ENCODE measurements around the gene ASAP3. TPM values are rescaled to one million over a fixed set of nuclear protein-coding genes. Genes with fewer than 3 reads are reported as not detected.

ASAP3 gene
- total RNA-seq, 1 experiment from 2014 or later, result 17.9 TPM

DNA sequence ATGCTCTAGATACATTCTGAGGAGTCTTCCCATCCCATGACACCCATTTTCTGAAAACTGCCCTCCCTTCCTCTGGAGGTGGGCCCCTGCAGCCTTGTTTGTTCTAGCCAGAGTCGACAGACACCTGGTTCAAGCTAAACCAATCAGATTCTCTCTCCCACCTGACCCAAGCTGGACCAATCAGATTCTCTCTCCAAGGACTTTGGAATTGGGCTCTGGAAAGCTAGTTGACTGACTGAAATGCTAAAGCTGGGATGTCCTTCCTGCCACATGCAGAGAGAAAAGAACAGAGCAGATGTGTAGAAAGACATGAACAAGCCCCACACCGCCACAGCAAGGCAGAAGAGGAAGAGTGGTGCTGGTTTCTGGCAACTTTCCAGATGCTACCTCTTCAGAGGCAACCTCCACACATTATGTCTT lies 24.6 kb downstream of the ASAP3 start:
- H3K27ac ChIP-seq (ENCODE audit: low read length), result no peak overlapping the region
- intact Hi-C loops (cut with micrococcal nuclease; ENCODE audit: unreplicated experiment), result no loop called here
- no peak for DNase-seq (ENCODE audit: low read depth, low spot score)
- H3K4me3 ChIP-seq (ENCODE audit: low read depth in 2 of 2, low read length in 2 of 2), result no peak overlapping the region
- ChIA-PET CTCF (no interaction called here), POLR2A (no interaction called here)
- no peaks in the 10 kb centered on the region for H3K36me3 ChIP-seq (ENCODE audit: control insufficient read depth, insufficient read depth, low read length)
- BruUV-seq (replicated peaks), result no TSS peak
- ATAC-seq, result no peak
- H3K27me3 ChIP-seq (ENCODE audit: control insufficient read depth, insufficient read depth, low read length), result no peaks in the 10 kb centered on the region
- H3K9me3 ChIP-seq (ENCODE audit: control insufficient read depth, insufficient read depth, low read depth, low read length), result no peaks in the 10 kb centered on the region
- H3K4me1 ChIP-seq (ENCODE audit: control insufficient read depth, insufficient read depth, low read length), result no peaks in the 10 kb centered on the region
- TF ChIP-seq TCF7L2 (IDR thresholded peaks at IDR 0.05; ENCODE audit: low read depth, low read length), result no peak
- TF ChIP-seq, protein P1, sequence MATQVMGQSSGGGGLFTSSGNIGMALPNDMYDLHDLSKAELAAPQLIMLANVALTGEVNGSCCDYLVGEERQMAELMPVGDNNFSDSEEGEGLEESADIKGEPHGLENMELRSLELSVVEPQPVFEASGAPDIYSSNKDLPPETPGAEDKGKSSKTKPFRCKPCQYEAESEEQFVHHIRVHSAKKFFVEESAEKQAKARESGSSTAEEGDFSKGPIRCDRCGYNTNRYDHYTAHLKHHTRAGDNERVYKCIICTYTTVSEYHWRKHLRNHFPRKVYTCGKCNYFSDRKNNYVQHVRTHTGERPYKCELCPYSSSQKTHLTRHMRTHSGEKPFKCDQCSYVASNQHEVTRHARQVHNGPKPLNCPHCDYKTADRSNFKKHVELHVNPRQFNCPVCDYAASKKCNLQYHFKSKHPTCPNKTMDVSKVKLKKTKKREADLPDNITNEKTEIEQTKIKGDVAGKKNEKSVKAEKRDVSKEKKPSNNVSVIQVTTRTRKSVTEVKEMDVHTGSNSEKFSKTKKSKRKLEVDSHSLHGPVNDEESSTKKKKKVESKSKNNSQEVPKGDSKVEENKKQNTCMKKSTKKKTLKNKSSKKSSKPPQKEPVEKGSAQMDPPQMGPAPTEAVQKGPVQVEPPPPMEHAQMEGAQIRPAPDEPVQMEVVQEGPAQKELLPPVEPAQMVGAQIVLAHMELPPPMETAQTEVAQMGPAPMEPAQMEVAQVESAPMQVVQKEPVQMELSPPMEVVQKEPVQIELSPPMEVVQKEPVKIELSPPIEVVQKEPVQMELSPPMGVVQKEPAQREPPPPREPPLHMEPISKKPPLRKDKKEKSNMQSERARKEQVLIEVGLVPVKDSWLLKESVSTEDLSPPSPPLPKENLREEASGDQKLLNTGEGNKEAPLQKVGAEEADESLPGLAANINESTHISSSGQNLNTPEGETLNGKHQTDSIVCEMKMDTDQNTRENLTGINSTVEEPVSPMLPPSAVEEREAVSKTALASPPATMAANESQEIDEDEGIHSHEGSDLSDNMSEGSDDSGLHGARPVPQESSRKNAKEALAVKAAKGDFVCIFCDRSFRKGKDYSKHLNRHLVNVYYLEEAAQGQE (IDR thresholded peaks at IDR 0.05; ENCODE audit: insufficient read depth in 1 of 2, low read depth in 2 of 2, low read length in 1 of 2), result no peak
- TF ChIP-seq, protein P2, sequence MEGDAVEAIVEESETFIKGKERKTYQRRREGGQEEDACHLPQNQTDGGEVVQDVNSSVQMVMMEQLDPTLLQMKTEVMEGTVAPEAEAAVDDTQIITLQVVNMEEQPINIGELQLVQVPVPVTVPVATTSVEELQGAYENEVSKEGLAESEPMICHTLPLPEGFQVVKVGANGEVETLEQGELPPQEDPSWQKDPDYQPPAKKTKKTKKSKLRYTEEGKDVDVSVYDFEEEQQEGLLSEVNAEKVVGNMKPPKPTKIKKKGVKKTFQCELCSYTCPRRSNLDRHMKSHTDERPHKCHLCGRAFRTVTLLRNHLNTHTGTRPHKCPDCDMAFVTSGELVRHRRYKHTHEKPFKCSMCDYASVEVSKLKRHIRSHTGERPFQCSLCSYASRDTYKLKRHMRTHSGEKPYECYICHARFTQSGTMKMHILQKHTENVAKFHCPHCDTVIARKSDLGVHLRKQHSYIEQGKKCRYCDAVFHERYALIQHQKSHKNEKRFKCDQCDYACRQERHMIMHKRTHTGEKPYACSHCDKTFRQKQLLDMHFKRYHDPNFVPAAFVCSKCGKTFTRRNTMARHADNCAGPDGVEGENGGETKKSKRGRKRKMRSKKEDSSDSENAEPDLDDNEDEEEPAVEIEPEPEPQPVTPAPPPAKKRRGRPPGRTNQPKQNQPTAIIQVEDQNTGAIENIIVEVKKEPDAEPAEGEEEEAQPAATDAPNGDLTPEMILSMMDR (IDR thresholded peaks at IDR 0.05), result no peak
- TF ChIP-seq POLR2AphosphoS5 (IDR thresholded peaks at IDR 0.05; ENCODE audit: low read depth, low read length), result no peak
- no peak for TF ChIP-seq SIN3A (IDR thresholded peaks at IDR 0.05; ENCODE audit: borderline replicate concordance, insufficient read depth, low read depth, low read length)
- in situ Hi-C loops (cut with HindIII; ENCODE audit: low pct_unique_long_range_greater_than_20kb, low sequenced_read_pairs), result no loop called here

DNA sequence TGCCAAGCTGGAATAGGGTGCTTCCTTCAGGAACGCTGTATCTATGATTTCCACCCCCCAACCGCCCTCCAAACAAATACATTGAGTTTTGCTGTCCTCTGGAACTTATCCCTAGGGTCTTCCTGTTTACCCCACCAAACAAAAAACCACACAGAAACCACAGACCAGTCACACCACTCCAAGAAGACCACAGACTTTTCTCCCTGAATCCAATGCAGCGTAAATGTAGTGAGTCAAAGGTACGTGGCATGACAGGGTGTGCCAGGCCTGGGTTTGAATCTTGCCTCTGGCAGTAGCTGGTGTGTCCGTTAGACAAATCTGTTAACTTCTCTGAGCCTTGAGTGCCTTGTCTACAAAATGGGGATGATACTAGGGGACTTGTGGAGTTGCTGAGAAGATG lies 27.8 kb downstream of the ASAP3 start:
- POLR2A ChIA-PET, result no interaction called here
- H3K27me3 ChIP-seq (ENCODE audit: control insufficient read depth, insufficient read depth, low read length), result no peaks in the 10 kb centered on the region
- DNase-seq (ENCODE audit: low read depth, low spot score) (no peak), ATAC-seq (no peak)
- H3K4me1 ChIP-seq (ENCODE audit: control insufficient read depth, insufficient read depth, low read length), result no peaks in the 10 kb centered on the region
- TF ChIP-seq, protein P2 (IDR thresholded peaks at IDR 0.05), result no peak
- TF ChIP-seq POLR2AphosphoS5 (IDR thresholded peaks at IDR 0.05; ENCODE audit: low read depth, low read length), result no peak
- no peak for TF ChIP-seq SIN3A (IDR thresholded peaks at IDR 0.05; ENCODE audit: borderline replicate concordance, insufficient read depth, low read depth, low read length)
- no peak for TF ChIP-seq TCF7L2 (IDR thresholded peaks at IDR 0.05; ENCODE audit: low read depth, low read length)
- TF ChIP-seq, protein P1 (IDR thresholded peaks at IDR 0.05; ENCODE audit: insufficient read depth in 1 of 2, low read depth in 2 of 2, low read length in 1 of 2), result no peak
- no peak overlapping the region for H3K4me3 ChIP-seq (ENCODE audit: low read depth in 2 of 2, low read length in 2 of 2)
- BruUV-seq (replicated peaks), result no TSS peak
- in situ Hi-C loops (cut with HindIII; ENCODE audit: low pct_unique_long_range_greater_than_20kb, low sequenced_read_pairs) (no loop called here), intact Hi-C loops (cut with micrococcal nuclease; ENCODE audit: unreplicated experiment) (no loop called here)
- no peaks in the 10 kb centered on the region for H3K9me3 ChIP-seq (ENCODE audit: control insufficient read depth, insufficient read depth, low read depth, low read length)
- H3K36me3 ChIP-seq (ENCODE audit: control insufficient read depth, insufficient read depth, low read length), result no peaks in the 10 kb centered on the region
- CTCF ChIA-PET, result no interaction called here
- H3K27ac ChIP-seq (ENCODE audit: low read length), result no peak overlapping the region

Data from Panc1 (cell line).